Frontal cortex (tissue), 4 donors: Measurements from ENCODE around the gene EDC3. TPM values are rescaled to one million over a fixed set of nuclear protein-coding genes. Genes with fewer than 3 reads are reported as not detected.

Experiments
- DNase-seq, 2 donors: peaks; one replicate each; pipeline ENCODE4 v3.0.0; 2012; ENCODE audit warnings: low spot score in 2 of 2
- FAIRE-seq: peaks from 2 replicates; lab custom pipeline; 2012; peaks lifted over from hg19 to GRCh38; lab: Jason Lieb, UNC
- total RNA-seq: library from RNA; depleted of rRNA; stranded (reverse); fragments of >200 nt; gene quantifications from one replicate; pipeline ENCODE4 v1.2.3, GENCODE V29; 2014
- donor health status: control.
- donor health status: control.
- donor health status: control.

EDC3 gene
- total RNA-seq, 1 donor from 2014 or later, result 12.2 TPM

GRCh38 chr15:74628199-74628598 is 67.6 kb downstream of the EDC3 start:
- no peak for FAIRE-seq
- no peak for DNase-seq

GRCh38 chr15:74627766-74628165 is 68.1 kb downstream of the EDC3 start:
- DNase-seq, result no peak
- no peak for FAIRE-seq

DNA sequence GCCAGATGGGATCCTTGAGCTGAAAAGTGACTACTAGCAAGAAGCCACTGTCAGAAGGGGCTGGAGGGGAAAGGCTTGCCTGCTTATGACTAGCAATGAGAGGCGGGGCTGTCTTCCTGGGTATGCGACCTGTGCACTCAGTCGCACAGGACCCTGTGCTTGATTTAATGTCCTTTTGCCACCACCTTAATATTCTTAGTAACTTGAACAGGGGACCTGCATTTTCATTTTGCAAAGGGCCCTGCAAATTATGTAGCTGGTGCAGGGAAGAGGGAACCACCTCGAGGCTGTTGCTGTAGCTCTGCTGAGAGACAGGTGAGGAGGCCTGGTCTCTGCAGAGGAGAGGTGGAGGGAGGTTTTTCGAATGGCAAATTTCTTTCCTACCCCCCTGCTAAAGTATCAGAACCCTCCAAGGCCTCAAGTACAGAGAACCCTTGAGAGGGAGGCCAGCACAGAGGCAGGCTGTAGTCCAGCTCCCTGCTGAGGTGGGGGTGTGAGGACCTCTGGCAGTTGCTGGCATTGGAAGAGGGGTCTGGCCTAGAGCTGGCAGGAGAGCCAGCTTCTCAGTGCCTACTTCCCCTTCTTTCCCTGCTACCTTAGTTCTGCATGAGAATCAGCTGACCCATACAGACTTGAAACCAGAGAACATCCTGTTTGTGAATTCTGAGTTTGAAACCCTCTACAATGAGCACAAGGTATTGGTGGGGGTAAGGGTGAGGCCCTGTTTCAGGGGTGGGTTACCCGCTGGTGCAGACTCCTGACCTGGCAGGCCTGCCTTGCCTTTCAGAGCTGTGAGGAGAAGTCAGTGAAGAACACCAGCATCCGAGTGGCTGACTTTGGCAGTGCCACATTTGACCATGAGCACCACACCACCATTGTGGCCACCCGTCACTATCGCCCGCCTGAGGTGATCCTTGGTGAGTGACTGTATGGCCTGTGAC is 68.8 kb downstream of the EDC3 start:
- DNase-seq (no peak), FAIRE-seq (no peak)

- FAIRE-seq, result no peak
- DNase-seq, result no peak
These were observed 69.5 kb downstream of the EDC3 start for GRCh38 chr15:74626336-74626735.

DNA sequence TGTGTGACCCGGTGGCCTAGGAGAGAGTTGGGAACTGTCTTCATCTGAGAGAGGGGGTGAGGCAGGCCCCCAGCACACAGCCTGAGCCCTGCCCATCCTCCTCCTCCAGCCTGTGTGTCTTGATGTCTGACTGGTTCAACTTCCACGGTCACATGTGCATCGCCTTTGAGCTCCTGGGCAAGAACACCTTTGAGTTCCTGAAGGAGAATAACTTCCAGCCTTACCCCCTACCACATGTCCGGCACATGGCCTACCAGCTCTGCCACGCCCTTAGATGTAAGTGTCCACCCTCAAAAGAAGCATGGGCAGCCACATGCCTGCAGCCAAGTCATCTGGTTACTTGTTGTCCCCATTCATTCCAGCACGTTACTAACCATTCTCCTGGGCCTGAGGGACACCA is 70.1 kb downstream of the EDC3 start:
- no peak for FAIRE-seq
- DNase-seq, result no peak

DNA sequence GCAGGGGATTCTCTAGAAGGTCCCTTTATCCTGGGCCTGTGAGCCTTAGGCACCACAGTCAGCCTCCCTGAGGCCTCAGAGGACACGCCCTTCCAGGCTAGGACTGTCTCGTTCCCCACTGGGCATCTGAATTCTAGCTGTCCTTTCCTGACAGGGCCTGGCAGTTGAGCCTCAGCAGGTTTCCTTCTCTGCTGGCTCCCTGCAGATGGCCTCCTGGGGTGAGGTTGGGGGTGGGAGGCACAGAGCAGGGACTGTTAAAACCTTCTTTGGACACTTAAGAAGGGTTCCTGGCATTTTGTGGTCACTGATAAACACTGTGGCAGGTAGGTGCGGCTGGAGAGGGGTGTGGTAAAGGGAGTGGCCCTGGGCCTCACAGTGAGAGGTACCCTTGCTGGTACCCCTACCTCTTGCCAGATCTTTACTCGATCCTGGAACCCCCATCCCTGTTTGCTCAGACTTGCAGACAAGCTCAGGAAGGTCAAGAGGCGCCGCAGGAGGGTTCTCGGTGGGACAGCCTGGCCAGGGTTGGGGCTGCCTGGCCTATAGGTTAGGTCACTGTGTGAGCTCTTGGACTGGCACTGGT is 71.7 kb downstream of the EDC3 start:
- DNase-seq, result no peak
- no peak for FAIRE-seq

GRCh38 chr15:74622758-74623157 is 73.1 kb downstream of the EDC3 start:
- FAIRE-seq, result no peak
- DNase-seq, result no peak

DNA sequence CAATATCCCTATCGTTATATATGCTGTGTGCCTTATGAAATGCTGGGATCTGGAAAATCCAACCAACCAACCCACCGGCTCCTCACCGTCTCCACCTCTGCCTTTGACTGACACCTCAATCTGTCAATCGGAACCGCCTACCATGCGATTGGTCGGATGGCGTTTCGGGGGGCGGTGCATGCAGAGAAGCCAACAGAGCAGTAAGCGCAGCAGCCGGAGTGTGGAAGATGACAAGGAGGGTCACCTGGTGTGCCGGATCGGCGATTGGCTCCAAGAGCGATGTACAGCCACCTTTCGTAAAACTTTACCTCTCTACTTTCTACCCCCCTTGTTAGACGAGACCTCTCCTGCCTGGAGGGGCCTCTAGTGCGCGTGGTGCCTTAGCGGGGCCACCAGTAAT is 73.9 kb downstream of the EDC3 start:
- DNase-seq (no peak), FAIRE-seq (no peak)

DNA sequence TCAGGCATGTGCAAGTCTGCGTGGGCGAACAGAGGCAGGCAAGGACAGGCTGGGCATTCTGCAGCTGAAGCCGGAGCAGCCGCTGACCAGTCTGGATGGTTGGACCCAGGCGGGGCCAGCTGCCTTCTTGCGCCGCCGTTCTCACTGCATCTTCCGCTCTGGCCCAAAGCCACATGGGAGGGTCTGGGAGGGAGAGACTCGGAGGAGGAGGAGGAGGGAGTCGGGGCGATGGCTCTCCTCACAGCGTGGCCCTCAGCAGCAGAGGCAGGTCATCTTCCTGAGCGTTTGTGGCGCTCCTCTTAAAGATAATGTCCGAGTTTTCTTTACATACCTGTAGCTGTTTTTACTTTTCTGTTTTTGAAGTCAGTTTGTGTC is 74.3 kb downstream of the EDC3 start:
- no peak for FAIRE-seq
- DNase-seq, result no peak

DNA sequence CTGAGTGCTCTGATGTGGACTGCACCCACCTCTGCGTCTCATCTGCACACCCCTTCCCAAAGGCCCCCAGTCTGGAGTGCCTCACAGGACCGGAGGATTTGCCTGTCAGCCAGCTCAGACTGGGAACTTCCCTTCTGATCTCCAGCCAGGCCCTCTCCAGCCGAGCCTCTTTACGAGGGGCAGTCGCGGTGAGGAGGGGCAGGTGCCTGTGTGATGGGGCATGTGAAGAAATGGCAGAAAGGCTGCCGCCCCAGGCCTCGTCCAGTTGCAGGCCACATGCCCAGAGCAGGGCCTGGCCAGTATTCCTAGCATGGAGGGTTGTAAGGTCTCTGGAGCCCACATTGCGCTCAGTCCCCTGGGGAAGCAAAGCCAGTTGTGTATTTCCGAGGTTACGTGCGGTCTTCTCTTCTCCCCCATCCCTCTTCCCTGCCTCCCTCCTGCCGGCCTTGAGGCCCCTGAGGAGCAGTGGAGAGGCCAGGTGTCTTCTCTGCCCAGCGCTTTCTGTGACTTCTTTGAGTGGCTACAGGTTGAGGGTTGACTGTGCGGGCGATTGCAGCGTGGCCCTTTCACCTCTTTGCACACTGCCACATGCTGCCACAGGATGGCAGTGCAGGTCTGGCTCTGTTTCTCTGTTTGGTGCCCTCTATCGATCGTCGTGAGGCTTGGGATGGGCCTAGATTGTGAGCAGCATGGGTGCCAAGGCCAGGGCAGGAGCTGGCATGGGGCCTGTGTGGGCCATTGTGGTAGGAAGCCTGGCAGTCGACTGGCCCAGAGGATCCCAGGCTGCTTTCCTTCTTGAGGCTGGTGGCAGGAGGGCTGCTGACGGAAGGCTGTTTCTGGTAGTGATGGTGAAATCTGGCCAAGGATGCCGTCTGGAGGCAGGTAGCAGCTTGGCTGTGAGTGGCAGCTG is 74.9 kb downstream of the EDC3 start:
- FAIRE-seq (no peak), DNase-seq (peak; percentile 65 to 86)

DNA sequence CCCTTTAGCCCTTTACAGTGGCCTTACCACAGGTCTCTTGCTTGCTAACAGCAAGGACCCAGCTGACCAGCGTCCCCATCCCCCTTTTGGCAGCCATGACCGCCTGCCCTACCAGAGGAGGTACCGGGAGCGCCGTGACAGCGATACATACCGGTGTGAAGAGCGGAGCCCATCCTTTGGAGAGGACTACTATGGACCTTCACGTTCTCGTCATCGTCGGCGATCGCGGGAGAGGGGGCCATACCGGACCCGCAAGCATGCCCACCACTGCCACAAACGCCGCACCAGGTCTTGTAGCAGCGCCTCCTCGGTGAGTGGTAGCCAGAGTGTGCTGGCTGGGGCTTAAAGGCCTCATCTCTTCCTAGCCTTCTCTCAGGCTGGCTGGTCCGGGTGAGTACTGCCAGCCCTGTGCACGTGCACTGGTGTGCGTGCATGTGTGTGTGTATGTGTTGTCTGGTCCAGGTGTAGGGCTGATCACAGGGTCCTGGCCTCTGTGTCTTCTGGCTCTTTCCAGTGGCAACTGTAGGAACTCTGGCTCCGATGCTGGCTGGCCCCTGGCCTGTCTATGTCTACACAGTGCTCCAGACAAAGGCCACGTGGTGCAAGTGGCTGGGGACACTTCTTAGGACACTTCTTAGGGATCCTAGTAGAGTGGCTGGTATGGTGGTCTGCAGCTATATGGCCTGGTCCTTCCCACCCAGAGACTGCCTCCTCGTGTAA is 75.7 kb downstream of the EDC3 start:
- FAIRE-seq (no peak), DNase-seq (no peak)

DNA sequence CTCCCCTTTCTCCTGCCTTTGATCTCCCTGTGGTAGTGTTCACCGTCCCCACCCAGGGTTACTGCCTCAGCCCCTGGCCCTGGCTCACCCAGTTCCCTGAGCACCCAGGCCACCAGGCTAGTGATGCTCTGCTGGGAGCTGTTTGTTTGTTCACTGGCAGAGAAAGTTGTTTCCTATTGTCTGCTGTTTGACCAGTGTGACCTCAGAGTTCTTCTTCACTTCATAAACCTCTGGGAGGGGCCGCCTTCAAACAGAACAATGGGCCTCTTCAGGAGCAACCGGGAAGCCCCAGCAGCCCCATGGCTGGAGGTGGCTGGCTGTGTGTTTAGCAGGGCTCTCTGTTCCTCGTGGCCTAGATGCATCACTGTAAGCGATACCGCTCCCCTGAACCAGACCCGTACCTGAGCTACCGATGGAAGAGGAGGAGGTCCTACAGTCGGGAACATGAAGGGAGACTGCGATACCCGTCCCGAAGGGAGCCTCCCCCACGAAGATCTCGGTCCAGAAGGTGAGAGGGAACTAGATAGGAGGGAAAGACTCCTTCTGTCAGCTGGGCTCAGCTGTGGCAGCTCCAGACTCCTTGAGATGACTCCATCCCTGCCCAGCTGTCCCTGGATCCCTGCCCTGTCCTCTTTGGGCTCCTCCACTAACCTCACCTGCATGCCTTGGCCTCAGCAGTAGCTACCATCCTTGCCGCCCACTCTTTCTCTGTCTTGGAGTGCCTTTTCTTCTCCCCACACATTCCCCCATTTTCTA is 76.8 kb downstream of the EDC3 start:
- FAIRE-seq (no peak), DNase-seq (no peak)

DNA sequence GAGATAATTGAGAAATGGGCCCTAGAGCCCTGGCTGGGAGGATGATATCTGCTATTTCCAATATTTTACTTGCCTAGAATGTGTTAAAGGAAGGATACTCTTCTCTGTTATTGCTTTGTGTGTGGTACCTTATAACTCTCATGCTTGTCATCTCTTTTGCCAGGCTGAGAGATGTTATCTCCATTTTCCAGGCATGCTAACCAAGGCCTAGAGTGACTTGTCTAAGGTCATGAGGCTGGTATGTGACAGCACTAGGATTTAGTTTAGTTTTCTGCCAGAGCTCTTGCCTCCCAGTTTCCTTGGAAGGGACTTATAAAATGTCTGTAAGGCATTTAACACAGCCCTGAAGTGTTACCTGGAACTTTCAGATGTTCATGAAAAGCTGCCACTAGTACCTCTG is 78.8 kb downstream of the EDC3 start:
- FAIRE-seq (no peak), DNase-seq (no peak)

DNA sequence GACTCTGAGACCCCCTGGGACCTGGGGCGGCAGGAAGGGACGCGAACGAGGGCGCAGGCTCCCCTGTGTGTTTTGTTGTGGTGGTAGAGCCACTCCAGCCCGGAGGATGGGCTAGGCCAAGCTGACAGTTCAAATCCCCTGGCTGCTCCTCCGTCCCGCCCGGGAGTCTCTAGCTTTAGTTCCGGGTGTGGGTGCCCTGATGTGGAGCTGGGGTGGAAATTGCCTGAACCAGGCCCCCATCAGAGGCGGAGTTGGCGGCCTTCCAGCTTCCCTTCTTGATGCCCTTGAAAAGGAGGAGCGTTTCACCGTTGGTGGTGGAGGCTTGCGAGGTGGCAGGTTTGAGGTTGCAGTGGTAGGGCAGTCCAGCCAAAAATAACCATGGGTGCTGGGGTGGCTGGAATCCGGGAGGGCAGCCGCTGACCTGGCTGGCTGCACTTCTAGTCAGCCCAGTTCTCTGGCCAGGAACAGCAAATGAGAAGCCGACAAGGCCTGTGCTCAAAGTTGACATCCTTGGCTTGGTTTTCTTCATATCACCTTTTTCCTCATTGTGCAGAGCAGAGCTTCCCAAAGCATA is 79.4 kb downstream of the EDC3 start:
- FAIRE-seq (no peak), DNase-seq (peak in 1 of 2 donors; percentile 48)

DNA sequence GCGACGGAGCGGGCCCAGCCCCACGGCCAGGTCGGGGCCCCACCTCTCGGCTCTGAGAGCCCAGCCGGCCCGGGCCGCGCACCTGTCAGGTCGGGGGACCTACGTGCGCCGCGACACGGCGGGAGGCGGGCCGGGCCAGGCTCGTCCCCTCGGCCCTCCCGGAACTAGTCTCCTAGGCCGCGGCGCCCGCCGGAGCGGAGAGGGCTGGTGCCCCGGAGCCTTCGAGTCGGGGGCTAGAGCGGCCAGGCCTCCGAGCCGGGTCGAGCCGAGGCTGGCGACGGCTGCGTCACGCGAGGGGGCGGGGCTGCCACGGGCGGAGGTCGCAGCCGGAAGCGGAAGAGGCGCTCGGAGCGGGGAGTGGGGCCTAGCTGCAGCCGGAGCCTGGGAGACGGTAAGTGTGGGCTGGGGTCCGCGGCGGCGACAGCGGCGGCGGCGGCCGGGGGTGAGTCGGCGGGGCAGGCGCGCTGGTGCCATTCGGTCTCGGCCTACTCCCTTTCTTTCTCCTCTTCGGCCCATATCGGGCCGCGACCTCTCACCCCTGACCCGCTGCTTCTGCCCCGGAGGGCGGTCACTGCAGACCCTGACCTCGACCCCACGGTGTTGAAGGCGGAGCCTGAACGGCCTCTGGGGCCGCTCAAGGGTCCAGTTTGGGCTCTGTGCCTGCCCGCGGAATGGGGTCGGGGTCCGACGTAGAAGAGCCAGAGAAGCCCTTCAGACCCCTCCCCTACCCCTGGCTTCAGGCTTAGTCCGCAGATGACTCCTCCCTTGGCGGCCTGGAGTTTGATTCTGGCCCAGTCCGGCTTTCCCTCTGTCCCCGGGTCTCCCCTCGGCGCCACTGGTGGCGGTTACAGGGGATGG is 80.1 kb downstream of the EDC3 start, which contains the start of gene CLK3:
Gene CLK3 (plus strand): TSS at position 329 of the 858 bp plus-strand sequence. CDS start 3,361 bp downstream, outside the sequence.
- DNase-seq (peak; percentile 99 to 100), FAIRE-seq (no peak)

- DNase-seq (peak; percentile 93 to 96), FAIRE-seq (no peak)
These were observed 80.9 kb downstream of the EDC3 start for GRCh38 chr15:74614744-74615507.
